Hepatocyte (in vitro differentiated cells): ENCODE results near the gene CTR9. TPM values are rescaled to one million over a fixed set of nuclear protein-coding genes. Genes with fewer than 3 reads are reported as not detected.

Experiments used
- DNase-seq: peaks from one replicate; pipeline ENCODE4 v3.0.0-alpha.2; 2016; ENCODE audit warnings: low spot score
- H2AFZ ChIP-seq: fragments of 200-600 bp; sonication (generic); 2 replicates; pipeline ENCODE4 v1.6.0; 2016; ENCODE audit warnings: antibody characterized with exemption, mild to moderate bottlenecking
- H3K27ac ChIP-seq: fragments of 200-600 bp; sonication (generic); 2 replicates; pipeline ENCODE4 v1.5.1; 2016; ENCODE audit warnings: mild to moderate bottlenecking
- H3K27me3 ChIP-seq: fragments of 200-600 bp; sonication (generic); 2 replicates; pipeline ENCODE4 v1.6.1; 2016
- H3K36me3 ChIP-seq: fragments of 200-600 bp; sonication (generic); replicated peaks from 2 replicates; pipeline ENCODE4 v1.5.1; 2016; ENCODE audit warnings: low read depth; ENCODE audit not compliant: insufficient read depth
- H3K4me1 ChIP-seq: fragments of 200-600 bp; sonication (generic); 2 replicates; pipeline ENCODE4 v1.5.1; 2016; ENCODE audit warnings: mild to moderate bottlenecking, moderate library complexity; ENCODE audit not compliant: insufficient read depth
- H3K4me2 ChIP-seq: fragments of 200-600 bp; sonication (generic); 2 replicates; pipeline ENCODE4 v1.6.0; 2016
- H3K4me3 ChIP-seq: fragments of 200-600 bp; sonication (generic); 2 replicates; pipeline ENCODE4 v1.5.1; 2016; ENCODE audit warnings: mild to moderate bottlenecking
- H3K79me2 ChIP-seq: fragments of 200-600 bp; sonication (generic); 2 replicates; pipeline ENCODE4 v1.6.0; 2017; ENCODE audit warnings: mild to moderate bottlenecking
- H3K9me2 ChIP-seq: fragments of 200-600 bp; sonication (generic); replicated peaks from 2 replicates; pipeline ENCODE4 v1.6.0; 2017; ENCODE audit warnings: mild to moderate bottlenecking; ENCODE audit not compliant: insufficient read depth
- H3K9me3 ChIP-seq: fragments of 200-600 bp; sonication (generic); 2 replicates; pipeline ENCODE4 v1.5.1; 2016; ENCODE audit warnings: low read depth, mild to moderate bottlenecking
- H4K20me1 ChIP-seq: fragments of 200-600 bp; sonication (generic); 2 replicates; pipeline ENCODE4 v1.6.0; 2016; ENCODE audit warnings: mild to moderate bottlenecking; ENCODE audit not compliant: insufficient read depth, poor library complexity, severe bottlenecking
- EZH2 ChIP-seq: fragments of 200-600 bp; sonication (generic); IDR thresholded peaks from 2 replicates; pipeline ENCODE4 v1.6.1; 2016; ENCODE audit warnings: antibody characterized with exemption, mild to moderate bottlenecking, borderline replicate concordance
- EZH2phosphoT487 ChIP-seq: fragments of 200-600 bp; sonication (generic); IDR thresholded peaks from one replicate; pipeline ENCODE4 v1.6.1; 2018; ENCODE audit warnings: antibody characterized with exemption, mild to moderate bottlenecking, low read depth, moderate library complexity; ENCODE audit not compliant: unreplicated experiment, severe bottlenecking
- WGBS: methylation state at CpG from one replicate; pipeline ENCODE4 v1.1.6; 2016; ENCODE audit warnings: low lambda C conversion rate; ENCODE audit errors: missing lambda C conversion rate; 5-methylcytosine and 5-hydroxymethylcytosine counted together
- polyA plus RNA-seq: library from polyadenylated mRNA; unstranded; fragments of >200 nt; fragmentation: Nextera tagmentation; extraction: Ambion mirVana; gene quantifications from 2 replicates; pipeline ENCODE4 v1.2.1, GENCODE V29; 2016
- total RNA-seq: library from RNA; depleted of rRNA; stranded (reverse); fragments of >200 nt; gene quantifications from 2 replicates; pipeline ENCODE4 v1.2.3, GENCODE V29; 2014
- TF ChIP-seq, protein P1 (sequence below): fragments of 200-600 bp; sonication (generic); IDR thresholded peaks from 2 replicates; pipeline ENCODE4 v1.5.1; 2016; ENCODE audit warnings: antibody characterized with exemption, mild to moderate bottlenecking; ENCODE audit not compliant: poor library complexity

The CTR9 gene
- total and polyA plus RNA-seq, 2 experiments from 2014 or later, result 24.4 to 28.0 TPM

DNA sequence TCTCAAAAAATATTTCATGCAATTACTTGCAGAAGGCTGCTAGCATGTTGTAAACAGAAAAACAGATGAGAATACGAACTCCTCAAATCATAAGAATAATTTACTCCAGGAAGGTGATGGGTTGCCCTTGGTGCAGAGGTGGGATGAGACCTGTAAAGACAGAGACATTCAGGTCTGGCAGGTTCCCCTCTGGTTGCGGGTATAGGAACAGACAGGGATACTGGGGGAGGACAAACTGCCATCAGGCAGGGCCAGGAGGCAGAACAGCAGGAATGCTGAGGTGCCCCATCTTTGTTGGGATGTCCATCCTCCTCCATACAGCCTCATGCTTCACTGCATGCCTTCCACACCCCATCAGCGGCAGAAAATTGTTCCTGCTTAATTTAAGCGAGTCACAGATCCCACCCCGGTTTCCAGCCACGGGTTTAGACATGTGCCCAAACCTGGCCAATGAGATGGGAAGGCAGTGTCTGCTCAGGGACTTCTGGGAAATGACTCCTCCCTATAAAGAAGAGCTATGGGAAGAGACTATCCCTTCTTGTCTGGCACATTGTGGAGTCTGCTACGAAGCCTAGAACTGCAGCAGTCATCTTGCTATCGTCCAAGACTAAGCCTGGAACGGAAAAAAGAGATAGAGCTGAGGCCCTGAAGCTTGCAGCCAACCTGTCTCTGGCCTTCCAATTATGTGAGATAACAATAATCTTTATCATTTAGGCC, 34.3 kb upstream of the CTR9 start:
- Histone ChIP-seq H3K27me3 (no peaks in the 10 kb centered on the region), H3K79me2 (no peaks in the 10 kb centered on the region), H3K27ac (no peak overlapping the region), H2AFZ (no peak overlapping the region), H3K4me3 (no peak overlapping the region), H4K20me1 (no peaks in the 10 kb centered on the region), H3K9me3 (no peaks in the 10 kb centered on the region), H3K36me3 (no peaks in the 10 kb centered on the region), H3K9me2 (no peaks in the 10 kb centered on the region), H3K4me2 (no peak overlapping the region), H3K4me1 (no peaks in the 10 kb centered on the region)
- TF ChIP-seq EZH2phosphoT487 (no peak), EZH2 (no peak)
- TF ChIP-seq, protein P1, sequence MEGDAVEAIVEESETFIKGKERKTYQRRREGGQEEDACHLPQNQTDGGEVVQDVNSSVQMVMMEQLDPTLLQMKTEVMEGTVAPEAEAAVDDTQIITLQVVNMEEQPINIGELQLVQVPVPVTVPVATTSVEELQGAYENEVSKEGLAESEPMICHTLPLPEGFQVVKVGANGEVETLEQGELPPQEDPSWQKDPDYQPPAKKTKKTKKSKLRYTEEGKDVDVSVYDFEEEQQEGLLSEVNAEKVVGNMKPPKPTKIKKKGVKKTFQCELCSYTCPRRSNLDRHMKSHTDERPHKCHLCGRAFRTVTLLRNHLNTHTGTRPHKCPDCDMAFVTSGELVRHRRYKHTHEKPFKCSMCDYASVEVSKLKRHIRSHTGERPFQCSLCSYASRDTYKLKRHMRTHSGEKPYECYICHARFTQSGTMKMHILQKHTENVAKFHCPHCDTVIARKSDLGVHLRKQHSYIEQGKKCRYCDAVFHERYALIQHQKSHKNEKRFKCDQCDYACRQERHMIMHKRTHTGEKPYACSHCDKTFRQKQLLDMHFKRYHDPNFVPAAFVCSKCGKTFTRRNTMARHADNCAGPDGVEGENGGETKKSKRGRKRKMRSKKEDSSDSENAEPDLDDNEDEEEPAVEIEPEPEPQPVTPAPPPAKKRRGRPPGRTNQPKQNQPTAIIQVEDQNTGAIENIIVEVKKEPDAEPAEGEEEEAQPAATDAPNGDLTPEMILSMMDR, result no peak
- no peak for DNase-seq
- 87% methylated on average over 9 of the region's 9 CpGs for WGBS

DNA sequence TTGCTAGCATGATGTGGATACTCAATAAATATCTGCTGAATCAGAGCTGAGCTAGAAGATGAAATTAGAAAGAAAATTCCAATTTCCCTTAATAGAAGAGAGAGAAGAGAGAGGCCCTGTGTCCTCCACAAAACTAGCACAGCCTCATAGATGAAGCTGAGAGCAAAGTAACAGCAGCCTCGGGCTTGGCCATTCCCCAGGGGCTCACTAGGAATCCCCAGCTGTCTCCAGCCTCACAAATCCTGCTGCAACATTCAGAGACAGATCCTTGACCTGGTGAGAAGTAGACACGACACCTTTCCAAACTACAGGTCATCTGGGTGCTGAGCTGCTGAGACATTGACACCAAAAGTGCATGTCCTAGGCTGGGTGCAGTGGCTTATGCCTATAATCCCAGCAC, 31.4 kb upstream of the CTR9 start:
- Histone ChIP-seq H3K9me2 (no peaks in the 10 kb centered on the region), H3K9me3 (no peaks in the 10 kb centered on the region), H3K4me3 (no peak overlapping the region), H3K27me3 (no peaks in the 10 kb centered on the region), H3K79me2 (no peaks in the 10 kb centered on the region), H2AFZ (no peak overlapping the region), H3K27ac (no peak overlapping the region), H3K4me2 (no peak overlapping the region), H3K36me3 (no peaks in the 10 kb centered on the region), H3K4me1 (no peaks in the 10 kb centered on the region), H4K20me1 (no peaks in the 10 kb centered on the region)
- TF ChIP-seq EZH2 (no peak), EZH2phosphoT487 (no peak)
- TF ChIP-seq, protein P1, result no peak
- no peak for DNase-seq
- WGBS, result 88% methylated on average over 2 of the region's 2 CpGs

DNA sequence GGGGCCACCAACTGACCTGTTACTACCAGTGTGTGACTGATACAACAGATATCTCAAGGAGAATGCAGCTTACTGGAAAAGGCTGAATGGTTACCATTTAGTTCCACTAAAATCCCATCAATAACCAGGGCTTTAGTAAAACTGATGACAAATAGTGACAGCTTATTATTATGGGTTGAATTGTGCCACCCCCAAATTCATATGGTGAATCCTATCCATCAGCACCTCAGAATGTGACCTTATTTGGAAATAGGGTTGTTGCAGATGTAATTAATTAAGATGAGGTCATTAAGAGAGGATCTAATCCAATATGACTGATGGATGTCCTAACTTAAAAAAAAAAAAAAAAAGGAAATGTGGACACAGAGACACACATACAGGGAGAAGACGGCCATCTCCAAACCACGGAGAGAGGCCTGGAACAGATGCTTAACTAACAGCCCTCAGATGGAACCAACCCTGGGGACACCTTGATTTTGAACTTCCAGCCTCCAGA, 30.1 kb upstream of the CTR9 start:
- WGBS, result 94% methylated on average over 2 of the region's 2 CpGs
- TF ChIP-seq EZH2phosphoT487 (no peak), EZH2 (no peak)
- TF ChIP-seq, protein P1, result no peak

More for the DNA sequence above, 30.1 kb upstream of the CTR9 start:
- Histone ChIP-seq H3K27ac (no peak overlapping the region), H3K36me3 (no peaks in the 10 kb centered on the region), H3K4me1 (no peaks in the 10 kb centered on the region), H4K20me1 (no peaks in the 10 kb centered on the region), H3K4me3 (no peak overlapping the region), H3K9me3 (no peaks in the 10 kb centered on the region), H3K27me3 (no peaks in the 10 kb centered on the region), H3K4me2 (no peak overlapping the region), H3K9me2 (no peaks in the 10 kb centered on the region), H2AFZ (no peak overlapping the region), H3K79me2 (no peaks in the 10 kb centered on the region)
- DNase-seq, result no peak
